CD4-positive, alpha-beta T cell (primary cell): ENCODE measurements around the gene EMC6. TPM values are rescaled to one million over a fixed set of nuclear protein-coding genes. Genes with fewer than 3 reads are reported as not detected.

ENCODE experiments used
- ATAC-seq: fragments of 200-7000 bp; cut with Tn5 transposase; one replicate; pipeline ENCODE4 v1.10.0; 2022; ENCODE audit warnings: mild to moderate bottlenecking; ENCODE audit not compliant: poor library complexity
- CTCF ChIA-PET: fragments of 350-600 bp; sonication (Branson Sonifier 250); formaldehyde crosslinking; loops from one replicate; lab custom pipeline; 2021; ENCODE audit warnings: antibody characterized with exemption, inconsistent platforms; lab: Charles Lee
- POLR2A ChIA-PET: fragments of 350-600 bp; sonication (Branson Sonifier 250); formaldehyde crosslinking; loops from one replicate; lab custom pipeline; 2021; ENCODE audit warnings: antibody characterized with exemption, inconsistent platforms; lab: Charles Lee
- DNase-seq, 14 experiments: peaks; one replicate each; pipeline ENCODE4 v3.0.0-alpha.2; 2013 to 2020; ENCODE audit warnings: mixed read lengths in 2 of 14
- H3K27ac ChIP-seq, 2 donors: one replicate each; pipeline versions ENCODE4 v1.5.1 to v1.7.0; 2013; ENCODE audit warnings: low read length in 2 of 2, low read depth in 1 of 2, mild to moderate bottlenecking in 1 of 2
- H3K27me3 ChIP-seq, 2 experiments: 1 replicate in 1 of 2; 2 replicates in 1 of 2; pipeline versions ENCODE4 v1.6.1 to v1.7.0; 2013; ENCODE audit warnings: low read length in 2 of 2, control low read depth in 1 of 2, mild to moderate bottlenecking in 1 of 2, moderate library complexity in 1 of 2; ENCODE audit not compliant: insufficient read depth in 2 of 2, control insufficient read depth in 1 of 2
- H3K36me3 ChIP-seq: one replicate; pipeline ENCODE4 v1.6.1; 2013; ENCODE audit warnings: low read length, control low read depth; ENCODE audit not compliant: insufficient read depth
- H3K4me1 ChIP-seq: one replicate; pipeline ENCODE4 v1.6.1; 2013; ENCODE audit warnings: low read length, control low read depth; ENCODE audit not compliant: insufficient read depth
- H3K4me3 ChIP-seq: one replicate; pipeline ENCODE4 v1.5.1; 2013; ENCODE audit warnings: mild to moderate bottlenecking, low read length, moderate library complexity
- H3K9me3 ChIP-seq, 2 experiments: 1 replicate in 1 of 2; 2 replicates in 1 of 2; pipeline versions ENCODE4 v1.6.1 to v1.7.0; 2013; ENCODE audit warnings: low read length in 2 of 2, mild to moderate bottlenecking in 2 of 2, control low read depth in 1 of 2, moderate library complexity in 1 of 2; ENCODE audit not compliant: control insufficient read depth in 1 of 2, insufficient read depth in 1 of 2
- H3K27ac Mint-ChIP-seq: one replicate; pipeline ENCODE4 v1.8.0; 2020; ENCODE audit warnings: mixed read lengths
- H3K27me3 Mint-ChIP-seq: one replicate; pipeline ENCODE4 v1.8.0; 2021; ENCODE audit warnings: mixed read lengths
- H3K36me3 Mint-ChIP-seq: one replicate; pipeline ENCODE4 v1.8.0; 2021; ENCODE audit warnings: low read depth, mixed read lengths
- H3K4me1 Mint-ChIP-seq: one replicate; pipeline ENCODE4 v1.8.0; 2021; ENCODE audit warnings: low read depth, mixed read lengths
- H3K4me3 Mint-ChIP-seq: one replicate; pipeline ENCODE4 v1.8.0; 2020; ENCODE audit warnings: mild to moderate bottlenecking, mixed read lengths
- H3K9me3 Mint-ChIP-seq: one replicate; pipeline ENCODE4 v1.8.0; 2020; ENCODE audit warnings: mixed read lengths
- intact Hi-C, 2 experiments: fragments of 100-400 bp; cut with DNase I in 1 of 2; cut with micrococcal nuclease in 1 of 2; formaldehyde crosslinking; loops; one replicate each; pipeline versions ENCODE4 v1.15.1 to v1.9.0; 2023 to 2025; cut with DNase I, micrococcal nuclease
- total RNA-seq, 174 experiments: library from RNA in 2 of 174; stranded (reverse) in 2 of 174; gene quantifications; one replicate each; pipeline ENCODE4 v1.2.3 and lab custom pipeline; 2021 to 2026
- TF ChIP-seq, protein P1 (sequence below): fragments of 200-600 bp; IDR thresholded peaks from one replicate; pipeline ENCODE4 v1.8.0; 2022; ENCODE audit warnings: antibody characterized with exemption, mild to moderate bottlenecking

EMC6 gene
- total RNA-seq, 2 experiments from 2014 or later, result 28.8 to 29.6 TPM

DNA sequence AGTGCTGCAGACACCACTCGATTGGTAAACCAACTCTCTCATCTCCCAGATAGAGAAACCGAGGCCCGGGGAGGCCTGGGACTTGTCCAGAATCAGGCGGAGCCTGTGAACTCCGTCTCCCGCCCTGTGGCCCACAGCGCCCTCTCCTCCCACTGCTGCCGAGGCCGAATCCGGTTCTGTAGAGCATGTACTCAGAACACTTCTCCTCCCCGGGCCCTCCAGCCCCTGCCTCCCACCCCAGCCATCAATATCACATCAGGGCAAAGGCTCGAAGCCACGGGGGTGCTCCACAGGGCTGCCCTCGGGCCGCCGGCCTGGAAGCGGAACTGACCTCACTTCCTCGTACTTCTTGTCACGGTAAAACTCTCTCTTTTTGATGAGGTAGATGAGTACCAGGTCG, 13.0 kb downstream of the EMC6 start:
- no peak overlapping the region for H3K27ac Mint-ChIP-seq
- H3K36me3 ChIP-seq, result peaks cover 22% of the 10 kb centered on the region
- H3K4me1 ChIP-seq, result peaks cover 16% of the 10 kb centered on the region
- H3K36me3 Mint-ChIP-seq, result peaks cover 14% of the 10 kb centered on the region
- TF ChIP-seq, protein P1, sequence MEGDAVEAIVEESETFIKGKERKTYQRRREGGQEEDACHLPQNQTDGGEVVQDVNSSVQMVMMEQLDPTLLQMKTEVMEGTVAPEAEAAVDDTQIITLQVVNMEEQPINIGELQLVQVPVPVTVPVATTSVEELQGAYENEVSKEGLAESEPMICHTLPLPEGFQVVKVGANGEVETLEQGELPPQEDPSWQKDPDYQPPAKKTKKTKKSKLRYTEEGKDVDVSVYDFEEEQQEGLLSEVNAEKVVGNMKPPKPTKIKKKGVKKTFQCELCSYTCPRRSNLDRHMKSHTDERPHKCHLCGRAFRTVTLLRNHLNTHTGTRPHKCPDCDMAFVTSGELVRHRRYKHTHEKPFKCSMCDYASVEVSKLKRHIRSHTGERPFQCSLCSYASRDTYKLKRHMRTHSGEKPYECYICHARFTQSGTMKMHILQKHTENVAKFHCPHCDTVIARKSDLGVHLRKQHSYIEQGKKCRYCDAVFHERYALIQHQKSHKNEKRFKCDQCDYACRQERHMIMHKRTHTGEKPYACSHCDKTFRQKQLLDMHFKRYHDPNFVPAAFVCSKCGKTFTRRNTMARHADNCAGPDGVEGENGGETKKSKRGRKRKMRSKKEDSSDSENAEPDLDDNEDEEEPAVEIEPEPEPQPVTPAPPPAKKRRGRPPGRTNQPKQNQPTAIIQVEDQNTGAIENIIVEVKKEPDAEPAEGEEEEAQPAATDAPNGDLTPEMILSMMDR, result no peak
- no peaks in the 10 kb centered on the region for H3K9me3 ChIP-seq
- intact Hi-C loops, result loop anchor here in 1 of 2 experiments (5.0 kb wide), 1 partner anchor 41 kb away; the partner anchor contains the start of gene HASPIN
- no peak for DNase-seq
- no peaks in the 10 kb centered on the region for H3K9me3 Mint-ChIP-seq
- no peak for ATAC-seq
- POLR2A ChIA-PET, result no interaction called here
- H3K27me3 ChIP-seq, result no peaks in the 10 kb centered on the region
- no peak overlapping the region for H3K4me3 ChIP-seq
- peaks cover 7% of the 10 kb centered on the region for H3K4me1 Mint-ChIP-seq
- no peak overlapping the region for H3K27ac ChIP-seq
- CTCF ChIA-PET, result interaction anchor here (1.3 kb wide), 1 partner anchor 46 kb away, joined by 4 read pairs; no protein-coding TSS in a partner anchor
- H3K4me3 Mint-ChIP-seq, result no peak overlapping the region
- no peaks in the 10 kb centered on the region for H3K27me3 Mint-ChIP-seq

GRCh38 chr17:3682033-3682432, 13.4 kb downstream of the EMC6 start:
- Histone ChIP-seq H3K4me1 (peaks cover 16% of the 10 kb centered on the region), H3K27me3 (no peaks in the 10 kb centered on the region), H3K27ac (no peak overlapping the region), H3K36me3 (peaks cover 21% of the 10 kb centered on the region), H3K9me3 (no peaks in the 10 kb centered on the region), H3K4me3 (no peak overlapping the region)
- Mint-ChIP-seq H3K36me3 (peaks cover 14% of the 10 kb centered on the region), H3K27me3 (no peaks in the 10 kb centered on the region), H3K9me3 (no peaks in the 10 kb centered on the region), H3K4me1 (peaks cover 7% of the 10 kb centered on the region), H3K27ac (no peak overlapping the region), H3K4me3 (no peak overlapping the region)
- ATAC-seq, result no peak
- ChIA-PET POLR2A (interaction anchor here (0.8 kb wide), 1 partner anchor 146 kb away, joined by 4 read pairs; no protein-coding TSS in a partner anchor), CTCF (interaction anchor here (0.7 to 1.9 kb wide), 5 partner anchors 29 to 145 kb away, joined by 3 to 8 read pairs (median 4); no protein-coding TSS in a partner anchor)
- TF ChIP-seq, protein P1, result no peak
- no peak for DNase-seq
- intact Hi-C loops, result loop anchor here in 1 of 2 experiments (2.0 to 5.0 kb wide), 3 partner anchors 40 to 145 kb away; partner anchors contain the start of gene HASPIN

DNA sequence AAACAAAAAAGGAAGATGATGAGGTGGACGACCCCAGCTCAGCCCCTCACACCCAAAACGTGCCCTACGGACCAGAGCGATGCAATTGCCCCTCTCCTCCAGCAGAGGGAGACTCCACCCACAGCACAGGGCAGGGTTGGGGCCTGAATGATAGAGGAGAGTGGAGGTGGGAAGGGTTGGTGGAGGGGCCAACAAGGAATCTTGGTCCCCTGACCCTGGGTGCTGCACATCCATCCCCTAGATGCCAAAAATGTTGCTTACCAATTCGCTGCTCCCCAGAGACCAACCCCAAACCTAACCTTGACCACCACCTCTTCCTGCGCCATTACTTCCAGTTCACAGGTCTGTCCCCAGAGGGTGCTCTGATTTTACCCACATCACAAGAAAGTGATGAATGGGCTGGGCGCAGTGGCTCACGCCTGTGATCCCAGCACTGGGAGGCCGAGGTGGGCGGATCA, 14.5 kb downstream of the EMC6 start:
- H3K27me3 Mint-ChIP-seq, result no peaks in the 10 kb centered on the region
- intact Hi-C loops, result loop anchor here (1.0 to 5.0 kb wide), 6 partner anchors 39 to 144 kb away; partner anchors contain the start of gene HASPIN (in 2 of the 2)
- Histone ChIP-seq H3K9me3 (no peaks in the 10 kb centered on the region), H3K4me1 (peaks cover 16% of the 10 kb centered on the region), H3K27me3 (no peaks in the 10 kb centered on the region), H3K27ac (no peak overlapping the region), H3K4me3 (no peak overlapping the region), H3K36me3 (peaks cover 10% of the 10 kb centered on the region)
- H3K4me1 Mint-ChIP-seq, result peaks cover 7% of the 10 kb centered on the region
- ATAC-seq (peak; percentile 97), DNase-seq (peak; percentile 30 to 80 (median 50))
- no peak overlapping the region for H3K27ac Mint-ChIP-seq
- TF ChIP-seq, protein P1, result peak; percentile 95
- H3K4me3 Mint-ChIP-seq, result no peak overlapping the region
- CTCF ChIA-PET, result interaction anchor here (0.6 to 1.9 kb wide), 11 partner anchors 12 to 144 kb away, joined by 3 to 14 read pairs (median 4); partner anchors contain the start of genes CTNS, EMC6, HASPIN and P2RX5
- POLR2A ChIA-PET, result interaction anchor here (0.8 to 1.8 kb wide), 3 partner anchors 28 to 145 kb away, joined by 3 to 4 read pairs (median 4); no protein-coding TSS in a partner anchor
- peaks cover 6% of the 10 kb centered on the region for H3K36me3 Mint-ChIP-seq
- H3K9me3 Mint-ChIP-seq, result no peaks in the 10 kb centered on the region
